ENCODE data around the gene PRPF18. TPM values are rescaled to one million over a fixed set of nuclear protein-coding genes. Genes with fewer than 3 reads are reported as not detected.

The PRPF18 gene
- polyA plus RNA-seq, 1 donor from 2014 or later, result 56.7 TPM

DNA sequence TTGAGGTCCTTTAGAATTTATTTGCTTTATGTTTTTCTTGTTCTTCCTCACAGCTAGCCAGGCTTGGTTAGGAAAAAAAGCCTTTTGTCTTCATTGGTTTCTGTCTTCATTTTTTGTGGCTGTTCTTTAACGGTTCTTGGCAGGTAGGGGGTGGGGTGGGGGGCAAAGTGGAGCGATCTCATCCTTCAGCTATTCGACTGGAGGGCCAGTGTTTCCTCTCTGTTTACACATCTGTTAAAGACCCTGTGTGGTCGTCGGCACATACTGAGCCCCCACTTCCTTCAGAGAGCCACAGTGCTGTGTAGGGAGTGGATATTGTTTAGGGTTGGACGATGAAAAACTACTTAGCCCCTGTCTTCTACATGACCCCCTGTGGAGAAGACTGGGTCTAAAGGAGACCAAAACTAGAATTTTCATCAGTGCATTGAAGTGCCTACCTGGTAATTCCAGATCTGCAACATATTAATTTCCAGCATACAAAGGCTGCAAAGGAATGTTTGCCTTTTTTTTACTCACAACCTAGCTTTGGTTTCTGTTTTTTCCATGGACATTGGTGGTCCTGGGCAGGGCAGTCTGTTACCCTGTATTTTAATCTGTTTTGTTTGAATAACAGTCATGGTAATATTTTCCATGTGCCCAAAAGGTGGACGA, 29.0 kb downstream of the PRPF18 start:
- Histone ChIP-seq H3K9me3 (ENCODE audit: low read length) (no peaks in the 10 kb centered on the region), H3K27me3 (ENCODE audit: insufficient read depth, low read depth, low read length) (no peaks in the 10 kb centered on the region), H3K9ac (ENCODE audit: low read length) (no peak overlapping the region), H3K36me3 (ENCODE audit: insufficient read depth, low read length) (peaks cover 10% of the 10 kb centered on the region), H3K79me2 (replicated peaks; ENCODE audit: insufficient read depth, low read length) (no peaks in the 10 kb centered on the region), H3F3A (ENCODE audit: insufficient read depth, low read length, poor library complexity, severe bottlenecking) (no peaks in the 10 kb centered on the region), H2AFZ (ENCODE audit: low read depth, low read length) (no peak overlapping the region), H3K4me2 (ENCODE audit: low read length) (no peak overlapping the region), H4K20me1 (ENCODE audit: insufficient read depth) (no peaks in the 10 kb centered on the region), H3K9me2 (ENCODE audit: insufficient read depth, low read length) (no peaks in the 10 kb centered on the region), H3K4me3 (ENCODE audit: low read length) (no peak overlapping the region), H3K27ac (ENCODE audit: low read length) (no peak overlapping the region)
- TF ChIP-seq MXI1 (conservative IDR thresholded peaks at IDR 0.05; ENCODE audit: poor library complexity, severe bottlenecking) (no peak), EZH2 (IDR thresholded peaks at IDR 0.05; ENCODE audit: borderline replicate concordance, insufficient read depth, low read length, poor library complexity, severe bottlenecking) (no peak)
- TF ChIP-seq, protein P1, sequence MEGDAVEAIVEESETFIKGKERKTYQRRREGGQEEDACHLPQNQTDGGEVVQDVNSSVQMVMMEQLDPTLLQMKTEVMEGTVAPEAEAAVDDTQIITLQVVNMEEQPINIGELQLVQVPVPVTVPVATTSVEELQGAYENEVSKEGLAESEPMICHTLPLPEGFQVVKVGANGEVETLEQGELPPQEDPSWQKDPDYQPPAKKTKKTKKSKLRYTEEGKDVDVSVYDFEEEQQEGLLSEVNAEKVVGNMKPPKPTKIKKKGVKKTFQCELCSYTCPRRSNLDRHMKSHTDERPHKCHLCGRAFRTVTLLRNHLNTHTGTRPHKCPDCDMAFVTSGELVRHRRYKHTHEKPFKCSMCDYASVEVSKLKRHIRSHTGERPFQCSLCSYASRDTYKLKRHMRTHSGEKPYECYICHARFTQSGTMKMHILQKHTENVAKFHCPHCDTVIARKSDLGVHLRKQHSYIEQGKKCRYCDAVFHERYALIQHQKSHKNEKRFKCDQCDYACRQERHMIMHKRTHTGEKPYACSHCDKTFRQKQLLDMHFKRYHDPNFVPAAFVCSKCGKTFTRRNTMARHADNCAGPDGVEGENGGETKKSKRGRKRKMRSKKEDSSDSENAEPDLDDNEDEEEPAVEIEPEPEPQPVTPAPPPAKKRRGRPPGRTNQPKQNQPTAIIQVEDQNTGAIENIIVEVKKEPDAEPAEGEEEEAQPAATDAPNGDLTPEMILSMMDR (IDR thresholded peaks at IDR 0.05; ENCODE audit: poor library complexity, severe bottlenecking), result no peak

DNA sequence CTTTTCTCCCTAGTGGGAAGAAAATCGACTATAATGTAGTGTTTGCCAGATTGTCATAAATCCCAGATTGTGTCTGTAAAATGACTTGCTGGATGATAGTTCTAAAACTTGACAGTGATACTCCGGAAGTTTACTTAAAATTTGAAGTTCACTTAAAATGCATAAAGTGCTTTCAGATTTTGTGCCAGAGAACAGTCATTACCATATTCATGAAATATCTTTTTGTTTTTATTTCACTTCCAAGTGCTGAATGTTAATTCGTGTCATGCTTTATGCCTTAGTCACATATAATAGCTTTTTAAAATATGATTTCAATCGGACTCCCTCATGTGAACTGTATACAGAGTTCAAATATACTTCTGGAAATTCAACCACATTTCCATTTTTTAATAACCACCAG, 30.4 kb downstream of the PRPF18 start:
- no peak overlapping the region for H3K4me2 ChIP-seq (ENCODE audit: low read length)
- H3K9ac ChIP-seq (ENCODE audit: low read length), result no peak overlapping the region
- no peaks in the 10 kb centered on the region for H3K9me3 ChIP-seq (ENCODE audit: low read length)
- no peaks in the 10 kb centered on the region for H3F3A ChIP-seq (ENCODE audit: insufficient read depth, low read length, poor library complexity, severe bottlenecking)
- no peaks in the 10 kb centered on the region for H3K9me2 ChIP-seq (ENCODE audit: insufficient read depth, low read length)
- no peaks in the 10 kb centered on the region for H4K20me1 ChIP-seq (ENCODE audit: insufficient read depth)
- no peak overlapping the region for H2AFZ ChIP-seq (ENCODE audit: low read depth, low read length)
- H3K27me3 ChIP-seq (ENCODE audit: insufficient read depth, low read depth, low read length), result no peaks in the 10 kb centered on the region
- TF ChIP-seq SMC3 (conservative IDR thresholded peaks at IDR 0.05; ENCODE audit: poor library complexity) (no peak), EP300 (conservative IDR thresholded peaks at IDR 0.05; ENCODE audit: poor library complexity, severe bottlenecking) (no peak), MXI1 (conservative IDR thresholded peaks at IDR 0.05; ENCODE audit: poor library complexity, severe bottlenecking) (no peak), RAD21 (conservative IDR thresholded peaks at IDR 0.05) (no peak), TAF1 (IDR thresholded peaks at IDR 0.05; ENCODE audit: low read depth) (no peak), EZH2 (IDR thresholded peaks at IDR 0.05; ENCODE audit: borderline replicate concordance, insufficient read depth, low read length, poor library complexity, severe bottlenecking) (no peak), POLR2AphosphoS5 (IDR thresholded peaks at IDR 0.05) (no peak)
- TF ChIP-seq, protein P1 (IDR thresholded peaks at IDR 0.05; ENCODE audit: poor library complexity, severe bottlenecking), result no peak
- TF ChIP-seq, protein P2, sequence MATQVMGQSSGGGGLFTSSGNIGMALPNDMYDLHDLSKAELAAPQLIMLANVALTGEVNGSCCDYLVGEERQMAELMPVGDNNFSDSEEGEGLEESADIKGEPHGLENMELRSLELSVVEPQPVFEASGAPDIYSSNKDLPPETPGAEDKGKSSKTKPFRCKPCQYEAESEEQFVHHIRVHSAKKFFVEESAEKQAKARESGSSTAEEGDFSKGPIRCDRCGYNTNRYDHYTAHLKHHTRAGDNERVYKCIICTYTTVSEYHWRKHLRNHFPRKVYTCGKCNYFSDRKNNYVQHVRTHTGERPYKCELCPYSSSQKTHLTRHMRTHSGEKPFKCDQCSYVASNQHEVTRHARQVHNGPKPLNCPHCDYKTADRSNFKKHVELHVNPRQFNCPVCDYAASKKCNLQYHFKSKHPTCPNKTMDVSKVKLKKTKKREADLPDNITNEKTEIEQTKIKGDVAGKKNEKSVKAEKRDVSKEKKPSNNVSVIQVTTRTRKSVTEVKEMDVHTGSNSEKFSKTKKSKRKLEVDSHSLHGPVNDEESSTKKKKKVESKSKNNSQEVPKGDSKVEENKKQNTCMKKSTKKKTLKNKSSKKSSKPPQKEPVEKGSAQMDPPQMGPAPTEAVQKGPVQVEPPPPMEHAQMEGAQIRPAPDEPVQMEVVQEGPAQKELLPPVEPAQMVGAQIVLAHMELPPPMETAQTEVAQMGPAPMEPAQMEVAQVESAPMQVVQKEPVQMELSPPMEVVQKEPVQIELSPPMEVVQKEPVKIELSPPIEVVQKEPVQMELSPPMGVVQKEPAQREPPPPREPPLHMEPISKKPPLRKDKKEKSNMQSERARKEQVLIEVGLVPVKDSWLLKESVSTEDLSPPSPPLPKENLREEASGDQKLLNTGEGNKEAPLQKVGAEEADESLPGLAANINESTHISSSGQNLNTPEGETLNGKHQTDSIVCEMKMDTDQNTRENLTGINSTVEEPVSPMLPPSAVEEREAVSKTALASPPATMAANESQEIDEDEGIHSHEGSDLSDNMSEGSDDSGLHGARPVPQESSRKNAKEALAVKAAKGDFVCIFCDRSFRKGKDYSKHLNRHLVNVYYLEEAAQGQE (IDR thresholded peaks at IDR 0.05; ENCODE audit: borderline replicate concordance), result no peak
- no peaks in the 10 kb centered on the region for H3K79me2 ChIP-seq (replicated peaks; ENCODE audit: insufficient read depth, low read length)
- no peak overlapping the region for H3K4me3 ChIP-seq (ENCODE audit: low read length)
- H3K36me3 ChIP-seq (ENCODE audit: insufficient read depth, low read length), result peaks cover 14% of the 10 kb centered on the region
- H3K27ac ChIP-seq (ENCODE audit: low read length), result no peak overlapping the region
